Measurements from ENCODE around the gene SLC26A1. TPM values are rescaled to one million over a fixed set of nuclear protein-coding genes. Genes with fewer than 3 reads are reported as not detected.
A peak's percentile ranks its signal among the peaks of the same experiment; 100 is the strongest.

The SLC26A1 gene
- total and polyA plus RNA-seq, 2 of the 13 experiments (the other 11 are each of a cell fraction or from before 2014, with no cell fraction given) = 5.4 to 22.9 TPM

DNA sequence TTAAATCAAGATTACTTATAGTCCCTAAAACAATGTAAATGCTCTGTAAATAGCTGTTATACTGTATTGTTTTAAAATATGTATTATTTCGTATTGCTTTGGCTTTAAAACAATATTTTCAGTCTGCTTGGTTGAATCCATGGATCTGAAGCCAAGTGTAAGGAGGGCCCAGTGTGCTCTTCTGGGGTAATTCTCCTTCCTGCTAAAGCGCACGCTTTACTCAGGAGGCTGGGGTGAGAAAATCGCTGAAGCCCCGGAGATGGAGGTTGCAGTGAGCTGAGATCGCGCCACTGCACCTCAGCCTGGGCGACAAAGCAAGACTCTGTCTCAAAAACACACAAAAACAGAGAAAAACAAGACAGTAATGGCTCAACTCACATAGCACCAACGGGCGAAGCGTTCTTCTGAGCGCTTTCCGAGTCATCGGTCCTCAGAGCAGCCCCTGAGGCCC is 6.8 kb downstream of the SLC26A1 start (continued):
- TF ChIP-seq IKZF1 (IDR thresholded peaks at IDR 0.05) (no peak), PHF8 (CRISPR knock-in tag; IDR thresholded peaks at IDR 0.05) (peak; percentile 59), RORA (CRISPR knock-in tag; IDR thresholded peaks at IDR 0.05) (peak; percentile 17; the same call in 1 of the 2 replicates), ZNF451 (CRISPR knock-in tag; IDR thresholded peaks at IDR 0.05) (no peak), JARID2 (CRISPR knock-in tag; IDR thresholded peaks at IDR 0.05; ENCODE audit: insufficient replicate concordance) (no peak), ATM (IDR thresholded peaks at IDR 0.05; ENCODE audit: borderline replicate concordance) (no peak), NFE2 (CRISPR knock-in tag; IDR thresholded peaks at IDR 0.05) (no peak), SALL2 (CRISPR knock-in tag; IDR thresholded peaks at IDR 0.05) (no peak), ZNF234 (CRISPR knock-in tag; conservative IDR thresholded peaks at IDR 0.05) (0 out of 2 replicates have a peak, but pooled peaks have one; percentile 32), ZNF766 (CRISPR knock-in tag; IDR thresholded peaks at IDR 0.05; ENCODE audit: borderline replicate concordance) (no peak), AGO1 (IDR thresholded peaks at IDR 0.05; ENCODE audit: low read depth, low read length, poor library complexity, severe bottlenecking) (no peak), REL (CRISPR knock-in tag; conservative IDR thresholded peaks at IDR 0.05) (peak; percentile 26; the same call in 1 of the 2 replicates), ZNF12 (CRISPR knock-in tag; IDR thresholded peaks at IDR 0.05) (no peak), IKZF4 (CRISPR knock-in tag; IDR thresholded peaks at IDR 0.05; ENCODE audit: borderline replicate concordance, low read depth, not compliant biosample characterization) (no peak), ZNF230 (CRISPR knock-in tag; IDR thresholded peaks at IDR 0.05) (no peak)
- TF ChIP-seq, protein P1, sequence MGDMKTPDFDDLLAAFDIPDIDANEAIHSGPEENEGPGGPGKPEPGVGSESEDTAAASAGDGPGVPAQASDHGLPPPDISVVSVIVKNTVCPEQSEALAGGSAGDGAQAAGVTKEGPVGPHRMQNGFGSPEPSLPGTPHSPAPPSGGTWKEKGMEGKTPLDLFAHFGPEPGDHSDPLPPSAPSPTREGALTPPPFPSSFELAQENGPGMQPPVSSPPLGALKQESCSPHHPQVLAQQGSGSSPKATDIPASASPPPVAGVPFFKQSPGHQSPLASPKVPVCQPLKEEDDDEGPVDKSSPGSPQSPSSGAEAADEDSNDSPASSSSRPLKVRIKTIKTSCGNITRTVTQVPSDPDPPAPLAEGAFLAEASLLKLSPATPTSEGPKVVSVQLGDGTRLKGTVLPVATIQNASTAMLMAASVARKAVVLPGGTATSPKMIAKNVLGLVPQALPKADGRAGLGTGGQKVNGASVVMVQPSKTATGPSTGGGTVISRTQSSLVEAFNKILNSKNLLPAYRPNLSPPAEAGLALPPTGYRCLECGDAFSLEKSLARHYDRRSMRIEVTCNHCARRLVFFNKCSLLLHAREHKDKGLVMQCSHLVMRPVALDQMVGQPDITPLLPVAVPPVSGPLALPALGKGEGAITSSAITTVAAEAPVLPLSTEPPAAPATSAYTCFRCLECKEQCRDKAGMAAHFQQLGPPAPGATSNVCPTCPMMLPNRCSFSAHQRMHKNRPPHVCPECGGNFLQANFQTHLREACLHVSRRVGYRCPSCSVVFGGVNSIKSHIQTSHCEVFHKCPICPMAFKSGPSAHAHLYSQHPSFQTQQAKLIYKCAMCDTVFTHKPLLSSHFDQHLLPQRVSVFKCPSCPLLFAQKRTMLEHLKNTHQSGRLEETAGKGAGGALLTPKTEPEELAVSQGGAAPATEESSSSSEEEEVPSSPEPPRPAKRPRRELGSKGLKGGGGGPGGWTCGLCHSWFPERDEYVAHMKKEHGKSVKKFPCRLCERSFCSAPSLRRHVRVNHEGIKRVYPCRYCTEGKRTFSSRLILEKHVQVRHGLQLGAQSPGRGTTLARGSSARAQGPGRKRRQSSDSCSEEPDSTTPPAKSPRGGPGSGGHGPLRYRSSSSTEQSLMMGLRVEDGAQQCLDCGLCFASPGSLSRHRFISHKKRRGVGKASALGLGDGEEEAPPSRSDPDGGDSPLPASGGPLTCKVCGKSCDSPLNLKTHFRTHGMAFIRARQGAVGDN (CRISPR knock-in tag; IDR thresholded peaks at IDR 0.05) = no peak
- TF ChIP-seq, protein P2, sequence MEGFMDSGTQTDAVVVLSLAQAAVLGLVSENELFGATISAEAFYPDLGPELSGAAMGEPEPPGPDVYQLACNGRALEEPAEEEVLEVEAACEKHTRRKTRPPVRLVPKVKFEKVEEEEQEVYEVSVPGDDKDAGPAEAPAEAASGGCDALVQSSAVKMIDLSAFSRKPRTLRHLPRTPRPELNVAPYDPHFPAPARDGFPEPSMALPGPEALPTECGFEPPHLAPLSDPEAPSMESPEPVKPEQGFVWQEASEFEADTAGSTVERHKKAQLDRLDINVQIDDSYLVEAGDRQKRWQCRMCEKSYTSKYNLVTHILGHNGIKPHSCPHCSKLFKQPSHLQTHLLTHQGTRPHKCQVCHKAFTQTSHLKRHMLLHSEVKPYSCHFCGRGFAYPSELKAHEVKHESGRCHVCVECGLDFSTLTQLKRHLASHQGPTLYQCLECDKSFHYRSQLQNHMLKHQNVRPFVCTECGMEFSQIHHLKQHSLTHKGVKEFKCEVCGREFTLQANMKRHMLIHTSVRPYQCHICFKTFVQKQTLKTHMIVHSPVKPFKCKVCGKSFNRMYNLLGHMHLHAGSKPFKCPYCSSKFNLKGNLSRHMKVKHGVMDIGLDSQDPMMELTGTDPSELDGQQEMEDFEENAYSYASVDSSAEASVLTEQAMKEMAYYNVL (CRISPR knock-in tag; IDR thresholded peaks at IDR 0.05; ENCODE audit: borderline replicate concordance) = no peak
- TF ChIP-seq, protein P3, sequence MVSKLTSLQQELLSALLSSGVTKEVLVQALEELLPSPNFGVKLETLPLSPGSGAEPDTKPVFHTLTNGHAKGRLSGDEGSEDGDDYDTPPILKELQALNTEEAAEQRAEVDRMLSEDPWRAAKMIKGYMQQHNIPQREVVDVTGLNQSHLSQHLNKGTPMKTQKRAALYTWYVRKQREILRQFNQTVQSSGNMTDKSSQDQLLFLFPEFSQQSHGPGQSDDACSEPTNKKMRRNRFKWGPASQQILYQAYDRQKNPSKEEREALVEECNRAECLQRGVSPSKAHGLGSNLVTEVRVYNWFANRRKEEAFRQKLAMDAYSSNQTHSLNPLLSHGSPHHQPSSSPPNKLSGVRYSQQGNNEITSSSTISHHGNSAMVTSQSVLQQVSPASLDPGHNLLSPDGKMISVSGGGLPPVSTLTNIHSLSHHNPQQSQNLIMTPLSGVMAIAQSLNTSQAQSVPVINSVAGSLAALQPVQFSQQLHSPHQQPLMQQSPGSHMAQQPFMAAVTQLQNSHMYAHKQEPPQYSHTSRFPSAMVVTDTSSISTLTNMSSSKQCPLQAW (CRISPR knock-in tag; IDR thresholded peaks at IDR 0.05) = peak; percentile 51; the same call in 1 of the 2 replicates
- TF ChIP-seq, protein P4, sequence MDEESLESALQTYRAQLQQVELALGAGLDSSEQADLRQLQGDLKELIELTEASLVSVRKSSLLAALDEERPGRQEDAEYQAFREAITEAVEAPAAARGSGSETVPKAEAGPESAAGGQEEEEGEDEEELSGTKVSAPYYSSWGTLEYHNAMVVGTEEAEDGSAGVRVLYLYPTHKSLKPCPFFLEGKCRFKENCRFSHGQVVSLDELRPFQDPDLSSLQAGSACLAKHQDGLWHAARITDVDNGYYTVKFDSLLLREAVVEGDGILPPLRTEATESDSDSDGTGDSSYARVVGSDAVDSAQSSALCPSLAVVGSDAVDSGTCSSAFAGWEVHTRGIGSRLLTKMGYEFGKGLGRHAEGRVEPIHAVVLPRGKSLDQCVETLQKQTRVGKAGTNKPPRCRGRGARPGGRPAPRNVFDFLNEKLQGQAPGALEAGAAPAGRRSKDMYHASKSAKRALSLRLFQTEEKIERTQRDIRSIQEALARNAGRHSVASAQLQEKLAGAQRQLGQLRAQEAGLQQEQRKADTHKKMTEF (CRISPR knock-in tag; IDR thresholded peaks at IDR 0.05) = 0 out of 2 replicates have a peak, but pooled peaks have one; percentile 16
- TF ChIP-seq, protein P5, sequence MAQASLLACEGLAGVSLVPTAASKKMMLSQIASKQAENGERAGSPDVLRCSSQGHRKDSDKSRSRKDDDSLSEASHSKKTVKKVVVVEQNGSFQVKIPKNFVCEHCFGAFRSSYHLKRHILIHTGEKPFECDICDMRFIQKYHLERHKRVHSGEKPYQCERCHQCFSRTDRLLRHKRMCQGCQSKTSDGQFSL (CRISPR knock-in tag; IDR thresholded peaks at IDR 0.05) = no peak

Measured in HepG2 (cell line).